ENCODE data around the gene MTIF3.
"Not testable (repeated sequence)": the region's sequence is repeated elsewhere in the genome, so short reads cannot be mapped to it uniquely, and the experiment has no call there.

The MTIF3 gene

GRCh38 chr13:27409013-27409412, 41.4 kb downstream of the MTIF3 start:
- no peak for DNase-seq

GRCh38 chr13:27408074-27408473, 42.3 kb downstream of the MTIF3 start:
- no peak for DNase-seq

GRCh38 chr13:27406178-27406939, 44.0 kb downstream of the MTIF3 start:
- DNase-seq, result no peak

- DNase-seq, result no peak
Observed at GRCh38 chr13:27405546-27406134, 44.7 kb downstream of the MTIF3 start.

- DNase-seq, result no peak
Observed at GRCh38 chr13:27404680-27405079, 45.7 kb downstream of the MTIF3 start.

- DNase-seq, result peak in 1 of 2 experiments; percentile 7
Observed at GRCh38 chr13:27403727-27404385, 46.5 kb downstream of the MTIF3 start.

- no peak for DNase-seq
Observed at GRCh38 chr13:27403203-27403678, 47.1 kb downstream of the MTIF3 start.

GRCh38 chr13:27401210-27401609, 49.2 kb downstream of the MTIF3 start:
- no peak for DNase-seq

- not testable (repeated sequence) for DNase-seq
Observed at GRCh38 chr13:27400405-27400804, 50.0 kb downstream of the MTIF3 start.

GRCh38 chr13:27398360-27398759, 52.0 kb downstream of the MTIF3 start:
- DNase-seq, result no peak

GRCh38 chr13:27396252-27396846, 54.0 kb downstream of the MTIF3 start:
- DNase-seq, result no peak

- no peak for DNase-seq
Observed at GRCh38 chr13:27395007-27395510, 55.3 kb downstream of the MTIF3 start.

- DNase-seq, result no peak
Observed at GRCh38 chr13:27393101-27393500, 57.3 kb downstream of the MTIF3 start.

GRCh38 chr13:27391471-27391870, 58.9 kb downstream of the MTIF3 start:
- no peak for DNase-seq

GRCh38 chr13:27389891-27390290, 60.5 kb downstream of the MTIF3 start:
- no peak for DNase-seq

GRCh38 chr13:27388241-27388640, 62.1 kb downstream of the MTIF3 start:
- DNase-seq, result no peak

Measured in NCI-H187 (cell line).